GM21367 (cell line): ENCODE measurements around the gene PTPN21.

Source experiments
- ATAC-seq: cut with Tn5 transposase; IDR thresholded peaks from one replicate; pipeline ENCODE4 v1.9.1; 2021; ENCODE audit not compliant: unreplicated experiment

PTPN21 gene

DNA sequence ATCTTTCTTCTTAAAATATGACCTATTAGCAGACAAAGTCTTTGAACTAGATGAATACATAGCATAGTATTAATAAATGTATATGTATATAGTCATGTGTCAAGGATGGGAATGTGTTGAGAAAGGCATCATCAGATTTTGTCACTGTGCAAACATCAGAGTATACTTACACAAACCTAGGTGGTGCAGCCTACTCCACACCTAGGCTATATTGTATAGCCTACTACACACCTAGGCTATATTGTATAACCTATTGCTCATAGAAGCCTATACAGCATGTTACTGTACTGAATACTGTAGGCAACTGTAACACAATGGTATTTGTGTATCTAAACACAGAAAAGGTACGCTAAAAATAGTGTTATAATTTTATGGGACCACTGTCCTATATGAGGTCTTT is 47.6 kb downstream of the PTPN21 start:
- ATAC-seq: no peak

DNA sequence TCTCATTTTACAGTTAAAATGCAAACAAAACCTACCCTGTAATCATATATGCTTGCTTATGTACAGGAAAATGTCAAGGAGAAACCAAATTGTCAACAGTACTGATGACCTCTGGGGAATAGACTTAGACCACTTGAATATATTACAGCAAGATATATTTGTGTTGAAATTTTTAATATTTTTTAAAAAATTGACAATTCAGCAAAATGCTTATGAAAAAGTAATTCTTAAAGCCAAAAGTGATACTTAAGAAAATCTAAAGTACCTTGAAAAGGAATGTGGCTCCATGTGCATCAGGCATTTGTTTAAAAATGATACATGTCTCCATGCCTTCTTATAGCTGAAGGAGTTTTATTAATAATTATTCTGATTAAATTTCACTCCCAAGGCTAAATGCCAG is 49.2 kb downstream of the PTPN21 start:
- no peak for ATAC-seq

DNA sequence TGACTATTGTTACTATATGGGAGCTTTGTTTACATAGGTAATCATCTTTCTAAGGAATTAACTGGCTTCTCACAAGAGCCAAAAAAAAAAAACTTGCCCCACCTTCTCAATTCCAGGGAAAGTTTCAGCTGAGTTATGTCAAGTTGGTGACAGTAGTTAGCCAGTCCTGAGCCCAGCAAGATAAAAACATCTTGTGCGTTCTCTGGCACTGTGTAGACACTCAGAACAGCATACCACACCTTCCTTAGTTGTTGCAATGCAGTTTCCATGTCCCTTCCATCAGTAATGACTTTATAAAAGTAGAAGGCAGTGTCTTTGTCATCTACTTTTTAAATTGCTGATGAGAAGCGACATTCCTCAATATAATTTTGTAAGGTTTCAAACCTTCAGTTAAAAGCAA is 50.2 kb downstream of the PTPN21 start:
- no peak for ATAC-seq

DNA sequence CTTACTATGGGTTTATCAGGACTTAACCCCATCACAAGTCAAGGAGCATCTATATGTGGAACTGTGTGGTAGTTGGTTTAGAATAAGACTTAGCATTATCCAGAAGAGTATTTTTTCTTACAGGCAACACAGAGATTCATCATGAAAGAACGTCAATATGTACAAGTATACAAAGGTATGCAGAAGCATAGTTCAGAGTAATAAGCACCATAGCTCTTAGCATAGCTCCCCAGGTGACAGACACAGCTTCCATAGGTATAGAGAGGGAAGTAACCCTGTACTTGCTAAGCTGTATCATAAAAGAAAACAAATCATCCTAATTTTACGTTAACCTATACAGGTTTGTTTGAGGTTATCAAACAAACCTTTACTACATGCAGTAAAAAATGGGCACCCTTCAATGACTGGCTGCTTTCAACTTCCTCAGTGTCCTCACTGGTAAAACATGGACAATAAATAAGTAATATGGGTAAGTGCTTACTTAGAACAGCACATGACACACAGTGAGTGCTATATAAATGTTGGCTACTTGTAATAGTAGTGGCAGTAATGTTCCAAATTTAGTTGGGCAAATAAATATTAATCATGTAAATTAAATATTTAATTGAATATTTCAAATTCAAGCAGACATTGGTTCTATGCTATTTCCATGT is 50.9 kb downstream of the PTPN21 start:
- no peak for ATAC-seq

DNA sequence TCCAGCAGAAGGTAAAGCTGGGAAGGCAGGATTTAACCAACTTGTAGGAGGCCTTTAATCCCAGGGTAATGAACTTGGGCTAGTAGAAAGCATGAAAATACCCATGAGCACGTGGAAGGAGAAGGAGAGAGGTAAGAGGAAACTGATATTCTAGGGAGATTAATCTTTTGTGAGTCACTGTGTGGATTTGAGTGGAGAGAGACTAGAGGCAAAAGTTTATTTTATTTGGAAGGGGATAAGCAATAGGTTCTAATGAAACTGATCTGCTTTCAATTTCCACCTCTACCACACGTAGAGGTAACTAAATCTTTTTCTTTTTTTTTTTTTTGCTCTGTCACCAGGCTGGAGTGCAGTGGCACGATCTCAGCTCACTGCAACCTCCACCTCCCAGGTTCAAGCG is 52.1 kb downstream of the PTPN21 start:
- ATAC-seq: no peak

DNA sequence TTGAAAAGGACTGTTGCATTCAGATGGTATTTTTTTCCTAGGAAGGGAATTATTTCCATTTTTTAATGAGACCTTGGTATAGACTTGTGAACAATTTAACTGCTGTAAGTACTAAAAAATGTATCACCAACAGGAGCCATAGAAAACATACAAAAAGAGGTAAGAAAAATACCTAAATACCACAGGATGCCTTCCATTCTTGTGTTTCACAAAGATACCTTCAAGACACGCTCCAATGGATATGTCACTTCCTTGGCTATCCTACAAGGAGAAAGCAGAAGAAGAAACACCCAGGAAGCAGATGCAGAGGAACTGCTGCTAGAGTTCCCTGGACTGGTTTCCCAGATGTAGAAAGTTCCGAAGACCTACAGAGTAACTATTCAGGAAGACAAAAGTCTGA is 54.2 kb downstream of the PTPN21 start:
- ATAC-seq: no peak

DNA sequence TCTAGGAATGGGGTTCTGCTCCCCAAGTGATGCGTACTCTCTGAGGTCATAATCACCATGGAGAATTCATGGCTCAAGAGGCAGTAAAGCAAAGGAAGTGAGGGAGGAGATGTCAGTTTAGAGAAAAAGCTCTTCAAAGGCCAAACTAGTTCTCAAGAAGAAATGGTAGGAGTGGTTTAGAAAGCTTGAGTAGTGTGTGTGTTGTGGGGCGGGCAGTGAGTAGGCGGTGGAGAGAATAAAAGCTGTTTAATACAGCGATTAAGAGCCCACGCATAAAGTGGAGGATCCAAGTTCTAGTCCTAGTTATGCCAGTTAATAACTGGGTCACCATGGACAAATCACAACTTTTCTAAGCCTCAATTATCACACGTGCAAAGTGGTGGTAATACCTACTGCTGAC is 55.6 kb downstream of the PTPN21 start:
- ATAC-seq: no peak

DNA sequence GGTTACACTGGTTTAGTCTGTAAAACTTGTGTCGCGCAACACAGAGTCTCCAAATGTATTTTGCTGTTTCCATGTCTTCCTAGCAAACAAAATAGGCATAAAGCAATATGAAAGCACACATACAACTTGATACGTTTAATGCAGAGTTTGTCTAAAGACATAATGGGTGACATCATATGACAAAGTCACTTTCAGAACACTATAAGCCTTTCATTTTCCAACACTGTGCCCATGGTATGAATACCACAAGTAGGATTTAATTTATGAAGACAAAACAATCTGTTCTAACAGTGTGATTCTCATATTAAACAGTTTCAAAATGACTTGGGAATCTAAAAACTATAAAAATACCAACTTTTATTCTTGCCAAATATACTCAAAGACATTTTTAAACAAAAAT is 58.4 kb downstream of the PTPN21 start:
- no peak for ATAC-seq

DNA sequence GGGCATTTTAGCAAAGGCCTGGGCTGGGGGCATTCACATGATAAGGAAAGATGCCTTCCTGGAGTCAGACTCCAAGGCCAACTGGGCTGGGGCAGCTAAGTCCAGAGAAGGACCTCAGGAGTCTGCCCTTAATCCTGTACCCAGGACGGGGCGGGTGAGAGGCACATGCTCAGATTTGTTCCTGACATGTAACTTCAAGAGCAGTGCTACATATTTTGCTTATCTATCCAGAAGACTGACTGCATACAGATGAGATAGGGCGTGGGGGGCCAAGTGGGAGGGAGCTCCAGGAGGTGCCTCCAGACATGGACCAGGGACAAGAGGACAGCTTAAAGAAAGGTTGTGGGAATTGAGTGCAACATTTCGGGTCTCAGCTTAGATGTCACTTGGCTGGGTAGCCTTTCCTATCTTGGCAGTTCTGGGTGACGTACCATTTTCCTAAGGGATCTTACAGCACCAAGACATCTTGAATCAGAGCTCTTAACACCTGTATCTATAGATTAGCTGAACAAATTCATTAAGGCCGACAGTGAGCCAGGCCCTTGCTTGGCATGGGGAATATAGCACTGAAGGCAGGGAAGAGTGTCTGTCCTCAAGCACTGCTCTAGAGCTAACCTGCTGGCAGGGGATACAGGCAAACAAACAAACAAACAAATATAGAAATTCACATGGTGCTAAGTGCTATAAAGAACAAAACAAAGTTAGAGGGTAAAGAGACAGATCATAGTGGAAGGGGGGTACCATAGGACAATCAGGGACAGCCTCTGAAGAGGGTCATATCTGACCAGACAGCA is 61.2 kb downstream of the PTPN21 start:
- no peak for ATAC-seq

DNA sequence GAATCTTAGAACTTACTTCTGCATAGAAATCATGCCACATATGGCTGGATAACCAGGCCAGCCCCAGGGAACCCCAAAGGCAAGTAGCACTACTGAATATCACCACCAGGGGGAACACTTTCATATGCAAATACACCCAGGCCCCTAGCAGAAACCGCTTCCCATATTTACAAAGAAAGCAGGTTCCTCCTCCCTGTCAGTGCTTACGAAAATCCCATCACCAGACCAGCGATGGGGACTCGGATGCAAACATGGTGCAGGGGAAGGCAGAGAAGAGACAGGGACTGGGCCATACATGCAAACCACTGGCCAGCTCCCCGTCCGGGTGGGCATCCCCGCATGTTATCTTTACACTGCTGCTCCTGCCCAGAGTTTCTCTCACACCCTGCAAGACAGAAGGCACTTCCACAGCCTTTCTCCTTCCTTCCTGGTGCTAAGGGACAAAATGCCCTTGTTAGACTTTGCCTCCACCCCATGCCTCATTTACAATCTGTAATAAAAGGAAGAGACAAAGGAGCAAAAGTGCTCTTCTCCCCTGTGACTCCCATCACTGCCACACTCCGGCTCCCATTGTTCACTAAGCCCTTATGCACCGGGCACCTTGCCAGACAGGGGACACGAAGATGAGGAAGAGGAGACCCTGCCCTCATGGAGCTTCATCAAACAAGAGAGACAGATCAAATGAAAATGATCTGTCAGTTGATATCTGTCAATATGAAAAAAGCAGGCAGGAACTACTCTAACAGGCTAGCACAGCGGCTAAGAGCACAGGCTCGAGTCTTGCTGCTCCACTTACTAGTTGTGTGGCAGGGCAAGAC is 62.3 kb downstream of the PTPN21 start:
- ATAC-seq: peak; percentile 98

DNA sequence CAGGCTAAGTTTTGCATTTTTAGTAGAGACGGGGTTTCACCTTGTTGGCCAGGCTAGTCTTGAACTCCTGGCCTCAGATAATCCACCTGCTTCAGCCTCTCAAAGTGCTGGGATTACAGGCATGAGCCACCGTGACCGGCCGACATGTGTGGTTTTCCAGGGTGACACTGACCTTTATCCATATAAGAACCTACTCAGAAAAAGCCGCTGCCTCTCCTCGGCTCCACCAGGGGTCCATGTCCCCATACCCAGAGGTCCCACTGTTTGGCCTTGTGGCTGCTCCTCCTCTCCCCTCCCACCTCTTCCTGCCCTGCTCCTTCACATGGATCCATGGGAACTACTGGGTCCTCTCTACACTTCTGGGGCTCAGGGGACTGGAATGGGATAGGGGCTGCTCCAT is 64.6 kb downstream of the PTPN21 start:
- no peak for ATAC-seq

DNA sequence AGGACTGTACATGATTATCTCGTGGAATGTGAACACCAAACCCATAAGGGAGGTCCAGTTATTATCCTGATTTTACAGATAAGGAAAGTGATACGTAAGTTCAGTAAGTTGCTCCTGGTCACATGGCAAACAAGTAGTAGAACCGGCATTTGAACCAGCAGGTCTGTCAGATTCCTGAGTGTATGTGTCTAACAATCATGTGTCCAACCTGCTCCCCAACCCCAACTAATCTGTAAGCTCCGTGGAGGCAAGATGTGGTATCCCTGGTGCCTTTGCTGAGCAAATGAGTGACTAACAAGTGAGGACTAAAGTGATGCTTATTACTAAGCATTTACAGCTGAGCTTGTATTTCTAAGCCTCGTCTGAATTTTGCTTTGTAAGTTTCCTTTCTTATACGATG is 65.9 kb downstream of the PTPN21 start:
- ATAC-seq: no peak

DNA sequence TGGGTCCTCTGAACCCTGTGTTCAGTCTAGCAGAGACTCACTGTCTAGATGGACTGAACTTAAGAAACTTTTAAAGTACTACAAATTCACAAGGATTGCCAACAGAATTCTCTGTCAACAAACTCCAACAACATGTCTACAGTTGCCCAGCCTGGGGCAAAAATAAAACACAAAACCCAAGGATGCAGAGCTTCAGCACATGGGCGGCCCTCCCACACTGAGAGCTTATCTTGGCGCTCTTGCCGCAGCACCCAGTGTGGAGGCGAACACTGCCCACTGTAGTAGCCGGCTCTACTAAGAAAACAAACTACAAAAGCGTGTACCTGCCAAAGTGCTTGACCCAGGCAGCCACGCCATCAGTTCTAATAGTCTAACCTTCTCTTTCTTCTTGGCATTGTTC is 66.7 kb downstream of the PTPN21 start:
- no peak for ATAC-seq

DNA sequence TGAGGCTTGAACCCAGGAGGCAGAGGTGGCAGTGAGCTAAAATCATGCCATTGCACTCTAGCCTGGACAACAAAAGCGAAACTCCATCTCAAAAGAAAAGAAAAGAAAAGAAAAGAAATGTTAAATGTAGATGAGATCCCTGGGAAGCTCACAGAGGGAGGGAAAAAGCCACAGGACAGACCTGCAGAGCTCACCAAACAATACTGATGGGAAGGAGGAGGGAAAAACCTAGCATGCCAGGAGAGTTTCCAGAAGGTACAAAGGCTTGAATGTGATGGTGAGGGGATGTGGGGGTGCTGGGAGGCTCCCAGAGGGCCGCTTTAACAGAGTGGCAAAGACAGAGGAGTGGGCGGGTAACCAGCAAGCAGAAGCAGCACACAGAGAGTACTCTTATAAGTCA is 72.3 kb downstream of the PTPN21 start:
- no peak for ATAC-seq

DNA sequence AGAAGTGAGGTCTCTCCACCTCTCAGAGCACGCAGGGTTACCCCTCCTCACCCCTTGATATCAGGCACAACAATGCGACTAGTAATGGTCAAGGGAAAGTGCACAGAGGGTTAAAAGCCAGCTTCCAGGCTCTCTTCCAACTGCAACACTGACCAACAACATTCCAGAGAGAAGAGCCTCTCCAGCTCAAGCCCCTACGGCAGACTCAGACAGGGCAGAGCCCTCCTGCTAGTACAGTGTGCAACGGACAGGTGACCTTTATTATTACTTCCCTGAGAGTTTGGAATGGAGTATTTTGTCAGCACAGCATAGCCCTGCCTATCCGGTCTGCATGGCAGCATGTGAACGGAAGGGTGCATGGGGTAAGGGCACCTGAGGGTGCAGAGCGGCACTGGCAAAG is 73.0 kb downstream of the PTPN21 start:
- ATAC-seq: no peak

DNA sequence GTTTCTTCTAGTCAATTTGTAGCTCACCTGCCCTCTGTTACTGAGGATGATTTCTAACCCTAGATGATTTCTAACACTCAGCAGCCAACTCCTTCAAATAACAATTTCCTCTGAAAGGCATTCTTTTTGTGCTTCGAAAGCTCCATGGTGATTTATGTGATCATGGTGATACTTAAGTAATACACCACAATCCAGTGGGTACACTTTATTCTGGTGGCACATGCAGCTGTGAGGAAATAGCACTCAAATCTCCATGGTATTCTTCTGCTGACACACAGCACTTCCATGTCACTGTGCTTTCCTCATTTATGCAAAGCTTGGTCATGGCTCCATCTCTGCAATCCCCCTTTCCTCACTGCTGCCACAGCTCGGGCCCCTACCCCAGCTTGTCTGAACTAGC is 73.7 kb downstream of the PTPN21 start:
- ATAC-seq: no peak

DNA sequence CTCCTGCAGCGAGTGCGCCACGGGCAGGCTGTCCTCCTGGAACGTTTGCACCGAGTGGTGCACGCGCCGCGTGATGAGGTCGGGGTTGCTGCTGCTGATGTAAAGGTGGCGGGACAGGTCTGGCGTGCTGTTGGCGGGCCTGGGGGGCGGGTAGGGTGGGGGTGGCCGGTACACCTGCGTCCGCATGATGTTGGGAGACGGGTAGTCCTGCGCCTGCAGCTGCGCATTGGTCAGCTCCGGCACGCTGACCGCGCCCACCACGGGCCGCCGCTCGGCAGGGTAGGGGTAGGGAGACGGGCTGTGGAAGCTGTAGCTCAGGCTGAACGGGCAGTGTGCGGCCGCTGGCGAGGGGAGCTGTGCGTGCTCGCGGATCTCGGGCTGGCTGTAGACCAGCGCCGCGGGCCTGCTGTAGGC is 75.2 kb downstream of the PTPN21 start:
- ATAC-seq: no peak

DNA sequence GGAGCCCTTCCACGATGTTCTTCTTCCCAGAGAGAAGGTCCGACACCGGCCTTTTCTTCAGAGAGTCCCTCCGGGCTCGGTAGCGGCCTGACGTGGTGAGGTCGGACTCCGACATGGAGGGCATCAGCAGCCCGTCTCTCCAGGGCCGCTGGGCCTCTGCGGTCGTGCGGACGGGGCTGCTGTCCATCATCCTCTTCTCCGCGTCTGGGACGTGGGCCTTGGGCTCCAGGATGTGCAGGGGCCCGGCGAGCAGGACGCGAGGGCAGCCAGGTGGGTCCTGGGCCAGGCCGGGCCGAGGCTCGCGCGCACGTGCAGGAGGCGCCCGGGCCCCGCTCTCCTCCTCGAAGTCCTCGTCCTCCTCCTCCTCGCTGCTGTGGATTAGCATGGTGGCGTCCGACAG is 75.9 kb downstream of the PTPN21 start:
- ATAC-seq: no peak

DNA sequence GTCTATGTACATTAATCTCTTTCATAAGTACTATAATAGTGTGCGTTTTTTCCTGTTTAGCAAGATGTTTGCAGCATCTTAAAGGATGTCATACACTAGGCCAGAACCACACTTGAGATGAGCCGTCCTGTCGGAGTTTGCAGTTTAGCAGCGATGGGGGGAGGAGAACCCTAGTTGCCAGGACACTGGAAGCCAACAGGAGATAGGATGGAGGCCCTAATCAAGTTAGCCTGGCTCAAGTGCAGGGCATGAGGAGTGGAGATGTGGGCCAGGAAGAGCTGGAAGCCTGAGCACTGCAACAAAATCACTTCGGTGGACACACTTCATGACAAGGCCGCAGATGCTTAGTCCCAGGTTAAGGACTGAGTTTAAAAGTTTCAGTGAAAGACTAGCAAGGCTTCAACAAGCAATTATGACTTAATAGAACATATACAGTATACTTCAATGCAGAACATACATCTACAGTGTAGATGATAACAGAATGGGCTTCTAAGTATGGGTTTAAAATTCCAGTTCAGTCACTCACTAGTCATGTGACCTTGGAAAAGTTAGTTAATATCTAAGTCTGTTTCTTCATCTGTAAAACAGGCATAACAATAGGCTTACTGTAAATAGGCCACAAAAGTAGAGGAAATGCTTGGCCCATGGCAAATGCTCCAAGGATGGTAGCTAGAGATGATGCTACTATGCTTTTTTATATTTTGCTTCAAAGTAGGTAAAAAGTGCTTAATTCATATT is 77.1 kb downstream of the PTPN21 start:
- ATAC-seq: no peak

DNA sequence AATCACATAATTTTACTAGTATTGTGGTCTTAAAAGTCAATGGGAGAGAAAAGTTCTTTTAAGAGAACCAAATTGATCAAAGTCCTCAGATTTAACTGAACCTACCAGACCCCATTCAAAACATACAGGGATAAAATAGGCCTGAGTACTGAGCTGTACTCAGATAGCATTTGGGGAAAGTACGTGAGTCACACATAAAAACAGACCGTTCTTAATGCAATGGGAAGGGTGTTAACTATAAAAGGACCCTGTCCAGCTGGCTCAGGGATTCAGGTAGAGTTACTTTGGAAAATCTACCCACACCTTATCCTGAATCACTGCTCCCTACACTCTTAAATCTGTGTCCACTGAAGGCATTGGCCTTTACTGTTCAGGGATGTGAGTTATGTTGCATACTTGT is 78.0 kb downstream of the PTPN21 start:
- ATAC-seq: no peak

DNA sequence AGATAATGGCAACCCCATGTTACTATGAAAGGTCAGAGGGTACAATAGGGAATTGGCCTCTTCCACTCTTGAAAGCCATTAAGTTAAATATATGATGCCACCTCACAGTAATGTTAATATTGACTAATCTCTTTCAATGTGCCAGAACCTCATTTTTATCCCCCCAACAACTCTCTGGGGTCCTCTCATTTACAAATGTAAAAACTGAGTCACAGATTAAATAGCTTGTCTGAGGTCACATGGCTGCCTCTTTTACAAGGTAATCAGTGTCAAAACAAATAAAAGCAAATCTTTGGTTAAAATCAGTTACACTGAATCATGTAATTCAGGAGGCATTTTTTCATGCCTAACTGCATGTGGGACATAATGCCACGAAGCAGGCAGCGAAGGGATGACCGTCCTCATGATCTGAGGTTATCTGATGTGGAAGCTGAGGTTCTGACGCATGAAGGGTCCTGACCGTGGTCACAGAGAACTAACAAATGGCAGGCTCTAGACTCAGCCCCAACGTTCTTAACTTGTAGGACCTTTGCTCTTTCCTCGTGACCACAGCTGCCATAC is 78.5 kb downstream of the PTPN21 start:
- ATAC-seq: no peak
